Measurements from ENCODE around the gene KCNH8.

The KCNH8 gene

GRCh38 chr3:19394946-19395345 lies 246.6 kb downstream of the KCNH8 start:
- DNase-seq: no peak

- DNase-seq: no peak
These were observed 248.4 kb downstream of the KCNH8 start for GRCh38 chr3:19396726-19397125.

DNA sequence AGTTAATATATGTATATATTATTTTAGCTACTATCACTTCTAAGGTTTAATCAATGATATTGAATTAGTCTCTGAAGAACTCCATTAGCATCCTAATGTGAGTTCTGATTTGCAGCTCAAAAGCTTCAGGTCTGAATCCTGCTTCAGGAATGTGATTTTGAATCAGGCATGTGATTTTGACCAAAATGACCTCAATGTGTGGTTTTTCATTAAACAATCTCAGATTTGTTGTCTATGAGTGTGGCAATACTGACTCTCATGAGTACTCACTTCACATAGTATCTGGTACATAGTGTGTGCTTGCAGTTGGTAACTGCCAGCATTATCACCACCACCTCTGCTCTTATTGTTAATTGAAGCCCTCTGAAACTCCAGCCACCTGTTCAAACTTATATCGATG lies 251.0 kb downstream of the KCNH8 start:
- no peak for DNase-seq

DNA sequence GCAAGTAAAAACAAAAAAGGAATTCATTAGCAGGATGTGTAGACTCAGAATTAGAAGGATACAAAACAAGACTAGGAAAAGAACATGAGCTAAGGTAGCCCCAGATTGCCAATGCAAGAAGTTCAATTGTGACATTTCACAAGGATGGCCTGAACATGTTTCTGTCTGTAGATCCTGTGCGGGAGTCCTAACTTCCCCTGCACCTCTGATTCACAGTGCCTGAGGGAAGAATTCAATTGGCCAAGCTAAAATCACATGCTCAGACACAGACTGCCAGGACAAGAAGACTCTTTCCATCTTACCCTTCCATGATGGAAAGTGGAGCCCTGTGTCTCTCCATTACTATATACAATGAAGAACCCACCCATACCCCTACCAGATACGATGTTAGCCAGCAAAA lies 251.5 kb downstream of the KCNH8 start:
- DNase-seq: no peak

DNA sequence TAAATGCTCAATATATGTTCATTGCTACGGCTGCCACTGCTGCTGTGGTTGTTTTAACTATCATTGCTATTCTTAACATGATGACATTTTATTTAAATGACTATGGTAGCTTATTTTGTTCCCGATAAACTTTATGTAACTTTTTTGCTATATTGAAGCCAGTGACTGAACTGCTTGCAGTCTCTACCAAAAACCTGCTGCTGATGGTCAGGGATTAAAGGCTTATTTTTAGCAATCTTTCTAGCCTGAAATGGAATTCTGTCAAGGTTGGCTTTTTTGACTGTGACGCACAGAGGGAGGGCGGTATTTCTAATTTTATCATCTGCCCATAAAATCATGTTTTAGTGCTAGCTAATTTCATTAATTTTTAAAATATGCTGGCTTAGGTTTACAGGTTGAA lies 271.8 kb downstream of the KCNH8 start:
- DNase-seq: no peak

- DNase-seq: no peak
These were observed 277.5 kb downstream of the KCNH8 start for GRCh38 chr3:19425825-19426224.

GRCh38 chr3:19427422-19428149 lies 279.3 kb downstream of the KCNH8 start:
- no peak for DNase-seq

DNA sequence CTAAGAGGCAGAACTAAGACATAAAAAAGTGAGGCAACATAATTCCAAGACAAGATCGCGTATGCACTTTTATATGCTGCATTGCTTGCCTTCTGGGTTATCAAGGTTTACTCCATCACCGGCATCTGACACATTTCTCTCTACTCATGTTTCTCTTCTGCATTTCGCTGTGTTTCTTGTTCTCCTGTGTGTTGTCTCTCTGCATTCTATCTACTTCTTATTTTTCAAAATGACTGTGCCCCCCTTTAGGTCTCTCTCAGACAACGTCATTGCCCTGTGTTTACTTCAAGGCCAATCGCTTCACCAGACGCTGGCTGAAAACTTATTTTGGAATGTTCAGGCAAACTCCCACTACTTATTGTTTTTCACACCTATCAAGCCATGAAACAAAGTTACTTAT lies 280.4 kb downstream of the KCNH8 start:
- no peak for DNase-seq

GRCh38 chr3:19432669-19433068 lies 284.4 kb downstream of the KCNH8 start:
- no peak for DNase-seq

DNA sequence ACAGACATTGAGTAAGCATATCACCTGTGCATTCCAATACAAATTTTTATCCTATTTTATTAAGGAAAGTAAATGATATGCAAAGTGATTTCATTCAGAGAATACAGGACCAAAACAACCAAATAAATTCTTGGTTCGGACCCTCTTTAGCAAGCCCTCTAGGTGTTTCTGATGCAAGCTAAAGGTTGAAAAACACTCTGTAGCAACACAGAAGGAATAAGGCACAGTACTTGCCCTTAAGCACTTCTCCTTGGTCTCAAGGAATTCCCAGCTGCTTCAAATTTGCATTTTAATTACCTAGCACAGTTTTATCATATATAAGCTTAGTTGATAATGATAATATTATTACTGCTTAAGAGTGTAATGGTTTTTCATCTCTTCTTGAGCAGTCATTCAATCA lies 288.4 kb downstream of the KCNH8 start:
- no peak for DNase-seq

GRCh38 chr3:19439944-19440343 lies 291.6 kb downstream of the KCNH8 start:
- DNase-seq: no peak

DNA sequence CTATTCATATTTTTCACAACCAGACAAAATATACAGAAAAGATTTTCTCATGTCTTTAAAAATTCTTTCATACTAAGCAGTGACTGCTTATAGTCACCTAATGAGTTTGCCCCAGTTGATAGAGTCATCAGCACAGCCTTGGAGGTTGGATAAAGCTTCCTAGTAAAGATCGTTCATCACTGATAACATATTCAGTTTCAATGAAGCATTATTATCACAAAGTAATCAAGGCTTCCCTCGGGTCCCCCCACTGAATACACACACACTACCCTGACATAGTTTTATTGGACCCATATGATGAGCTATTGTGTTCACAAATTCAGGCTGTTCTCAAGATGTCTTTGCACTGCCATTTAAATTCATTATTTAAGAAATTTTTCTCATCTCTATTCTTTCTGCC lies 297.8 kb downstream of the KCNH8 start:
- DNase-seq: no peak

DNA sequence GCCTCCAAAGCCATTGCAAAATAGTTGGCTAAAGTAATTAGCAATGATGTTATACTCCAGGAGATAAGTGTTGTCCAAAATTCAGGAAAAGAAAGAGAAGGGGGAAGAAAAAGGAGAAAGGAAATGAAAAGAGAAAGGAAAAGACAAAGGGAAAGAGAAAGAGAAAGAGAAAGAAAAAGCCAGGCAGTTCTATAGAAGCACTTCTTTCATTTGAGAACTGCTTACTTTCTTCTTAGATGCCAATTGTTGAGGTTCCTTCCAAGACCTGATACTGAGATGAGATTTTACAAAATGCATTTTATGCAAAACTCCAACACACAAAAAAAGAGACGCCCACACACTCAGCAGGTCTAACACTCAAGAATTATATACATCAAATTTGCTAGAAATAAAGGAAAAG lies 298.4 kb downstream of the KCNH8 start:
- DNase-seq: no peak

DNA sequence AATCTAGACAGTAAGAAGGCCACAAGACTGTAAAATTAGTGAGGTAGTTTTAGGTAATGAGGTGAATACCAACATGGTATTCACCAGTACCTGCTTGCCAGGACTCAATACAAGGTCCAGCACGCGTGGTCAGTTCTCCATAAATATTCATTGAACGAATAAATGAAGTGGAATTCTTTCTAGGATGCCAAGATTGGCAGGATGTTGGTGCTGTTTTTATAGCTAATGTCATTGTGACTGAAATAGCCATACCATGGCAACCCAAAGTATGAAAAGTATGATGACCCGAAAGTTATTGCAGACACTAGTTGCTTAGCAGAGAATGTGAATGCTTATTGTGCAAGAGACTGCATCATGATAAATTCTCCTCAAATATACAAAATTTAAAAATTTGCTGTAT lies 307.2 kb downstream of the KCNH8 start:
- no peak for DNase-seq

DNA sequence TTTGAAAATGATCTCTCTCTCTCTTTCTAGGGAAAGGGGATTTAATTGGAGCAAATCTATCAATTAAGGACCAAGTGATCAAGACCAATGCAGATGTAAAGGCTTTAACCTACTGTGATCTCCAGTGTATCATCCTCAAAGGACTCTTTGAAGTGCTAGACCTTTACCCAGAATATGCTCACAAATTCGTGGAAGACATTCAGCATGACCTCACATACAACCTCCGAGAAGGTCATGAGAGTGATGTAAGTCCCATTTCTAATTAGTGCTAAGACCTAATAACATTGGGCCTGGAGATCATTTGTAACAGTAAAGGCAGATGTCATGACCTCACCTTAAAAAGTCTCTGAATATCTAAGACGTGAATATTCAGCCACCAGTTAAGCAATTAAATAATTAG lies 308.4 kb downstream of the KCNH8 start:
- no peak for DNase-seq

- no peak for DNase-seq
These were observed 309.1 kb downstream of the KCNH8 start for GRCh38 chr3:19457449-19457848.

- no peak for DNase-seq
These were observed 319.5 kb downstream of the KCNH8 start for GRCh38 chr3:19467761-19468160.

- DNase-seq: no peak
These were observed 322.8 kb downstream of the KCNH8 start for GRCh38 chr3:19471138-19471537.

GRCh38 chr3:19473971-19474580 lies 325.8 kb downstream of the KCNH8 start:
- peak; percentile 40 for DNase-seq

DNA sequence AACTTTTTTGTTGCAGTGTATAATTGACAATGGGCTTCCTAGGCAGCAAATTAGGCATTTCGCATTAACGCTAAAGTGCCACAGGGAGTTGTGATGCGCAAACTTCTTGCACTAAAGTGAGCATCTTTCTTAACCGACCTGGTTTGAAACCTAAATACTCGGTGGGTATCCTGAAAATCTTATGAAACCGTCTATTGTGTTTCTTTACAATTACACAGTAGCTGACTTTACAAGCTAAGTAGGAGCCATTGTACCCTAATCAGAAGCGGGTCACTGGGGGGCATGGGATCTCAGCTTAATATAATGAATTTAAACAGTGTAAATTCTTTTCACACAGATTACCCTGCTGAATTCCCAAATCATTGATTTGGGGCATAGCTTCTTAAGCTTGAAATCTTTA lies 328.0 kb downstream of the KCNH8 start:
- no peak for DNase-seq

GRCh38 chr3:19485267-19485666 lies 337.0 kb downstream of the KCNH8 start:
- no peak for DNase-seq

GRCh38 chr3:19487386-19487785 lies 339.1 kb downstream of the KCNH8 start:
- DNase-seq: no peak

- DNase-seq: no peak
These were observed 340.6 kb downstream of the KCNH8 start for GRCh38 chr3:19488939-19489338.

GRCh38 chr3:19489936-19490335 lies 341.6 kb downstream of the KCNH8 start:
- no peak for DNase-seq

GRCh38 chr3:19506171-19506570 lies 357.9 kb downstream of the KCNH8 start:
- no peak for DNase-seq

All from DMS 273 treated with DMSO at 0.1 percent for 48 hours (cell line).